CD4-positive, alpha-beta T cell treated with Interleukin-17A for 4 hours (primary cell): Measurements from ENCODE around the gene EFNA4.
A peak's percentile ranks its signal among the peaks of the same experiment; 100 is the strongest.

Experiments used
- DNase-seq: peaks from one replicate; pipeline ENCODE4 v3.0.0-alpha.2; 2020; ENCODE audit warnings: mixed read lengths

The EFNA4 gene

GRCh38 chr1:155075535-155075934 is 12.0 kb downstream of the EFNA4 start:
- DNase-seq = no peak

GRCh38 chr1:155076371-155076770 is 12.8 kb downstream of the EFNA4 start:
- no peak for DNase-seq

- no peak for DNase-seq
Measured at GRCh38 chr1:155077346-155077745, 13.8 kb downstream of the EFNA4 start.

DNA sequence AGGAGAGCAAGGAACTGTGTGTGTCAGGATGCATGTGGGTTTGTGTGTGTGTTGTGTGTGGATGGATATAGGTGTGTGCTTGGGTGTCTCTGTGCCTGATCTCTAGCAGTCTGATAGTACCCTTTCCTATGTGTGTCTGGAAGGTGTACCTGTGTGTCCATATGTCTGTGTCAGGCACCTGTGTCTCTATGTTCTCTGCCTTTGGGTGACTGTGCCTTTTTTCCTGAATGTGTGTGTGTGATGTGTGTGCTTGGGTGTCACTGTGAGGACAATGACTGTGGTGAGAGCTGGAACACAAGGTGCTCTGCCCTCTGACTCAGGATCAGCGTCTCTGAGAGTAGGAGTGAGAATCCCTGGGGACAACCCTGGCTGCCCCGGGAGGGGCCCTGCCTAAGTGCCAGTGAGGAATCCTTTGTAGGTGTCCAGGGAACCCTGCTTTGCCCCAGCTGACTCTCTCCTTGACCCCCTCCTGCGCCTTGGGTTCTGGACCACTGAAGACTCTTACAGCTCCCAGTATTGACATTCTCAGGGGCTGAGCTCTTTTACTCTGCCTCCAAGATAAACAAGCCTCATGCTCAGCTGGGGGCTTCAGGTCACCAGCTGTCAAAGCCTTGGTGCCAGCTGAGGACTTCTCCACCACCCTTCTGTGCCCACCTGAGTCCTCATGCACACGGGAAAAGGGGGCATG is 14.4 kb downstream of the EFNA4 start:
- no peak for DNase-seq

DNA sequence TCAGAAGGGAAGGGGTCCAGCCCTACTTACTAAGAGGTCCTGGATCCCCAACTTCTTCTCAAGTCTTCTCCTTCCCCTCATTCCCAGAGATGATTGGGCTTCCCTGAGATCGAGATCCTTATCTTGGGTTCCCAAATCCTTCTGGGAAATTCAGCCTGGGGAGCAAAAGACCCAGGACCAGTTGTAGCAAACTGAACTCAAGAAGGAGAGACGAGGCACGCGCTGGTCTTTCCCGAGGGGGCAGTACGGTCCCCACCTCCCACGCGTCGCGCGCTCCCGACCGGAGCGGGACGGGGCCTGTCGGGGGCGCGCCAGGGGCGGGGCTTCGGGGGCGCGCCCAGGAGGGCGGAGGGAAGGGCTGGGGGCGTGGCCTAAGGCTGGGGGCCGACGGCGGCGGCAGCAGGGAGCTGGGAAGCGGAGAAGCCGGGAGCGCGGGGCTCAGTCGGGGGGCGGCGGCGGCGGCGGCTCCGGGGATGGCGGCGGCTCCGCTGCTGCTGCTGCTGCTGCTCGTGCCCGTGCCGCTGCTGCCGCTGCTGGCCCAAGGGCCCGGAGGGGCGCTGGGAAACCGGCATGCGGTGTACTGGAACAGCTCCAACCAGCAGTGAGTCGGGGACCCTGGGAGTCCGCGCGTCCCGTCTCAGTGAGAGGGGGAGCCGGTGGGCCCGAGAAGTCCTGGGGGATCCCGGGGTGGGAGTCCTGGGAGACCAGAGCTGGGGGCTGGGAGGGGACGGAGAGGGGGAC is 15.1 kb downstream of the EFNA4 start, which contains the start of gene EFNA3:
Gene EFNA3 (plus strand): TSS at position 369 of the 741 bp plus-strand sequence. CDS start 105 bp downstream, at position 474.
- peak; percentile 79 for DNase-seq

GRCh38 chr1:155079210-155079486 is 15.6 kb downstream of the EFNA4 start:
- DNase-seq = no peak

DNA sequence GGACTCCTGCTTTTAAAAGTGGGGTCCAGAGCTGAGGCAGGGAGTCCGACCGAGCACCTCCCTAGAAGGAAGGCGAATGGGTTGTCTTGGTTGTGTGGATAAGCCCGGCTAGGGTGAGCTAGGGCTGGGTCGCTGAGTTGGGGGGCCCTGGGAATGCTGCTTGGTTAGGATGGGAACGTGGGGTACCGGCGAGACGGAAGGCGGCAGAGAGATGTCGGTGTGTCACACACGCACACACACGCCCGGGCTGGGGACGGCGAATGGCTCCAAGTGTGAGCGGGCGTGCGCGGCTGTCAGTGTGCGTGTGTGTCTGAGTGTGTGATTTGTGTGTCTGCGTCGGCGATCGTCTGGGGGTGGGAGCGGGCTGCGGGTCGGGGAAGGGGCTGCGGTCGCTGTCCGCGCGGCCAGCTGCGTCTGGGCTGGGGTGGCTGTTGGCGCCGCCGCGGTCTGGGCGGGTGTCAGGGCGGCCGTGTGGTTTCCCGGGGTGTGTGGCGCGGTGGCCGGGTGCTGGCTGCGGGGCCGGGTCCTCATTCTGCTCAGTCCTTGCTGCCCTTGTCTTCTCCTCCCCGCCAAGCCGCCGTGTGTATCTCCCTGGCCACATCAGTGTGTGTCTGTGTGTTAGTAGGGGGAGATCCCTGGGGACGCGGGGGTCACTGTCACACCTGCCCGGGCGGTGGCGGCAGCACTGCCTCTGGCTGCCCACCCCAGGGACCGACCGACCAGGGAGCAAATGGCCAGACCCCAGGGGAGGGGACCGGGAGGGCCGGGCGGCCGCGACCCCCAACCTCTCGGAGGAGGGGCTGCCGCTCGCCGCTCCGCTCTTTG is 16.2 kb downstream of the EFNA4 start:
- DNase-seq = peak; percentile 57

- DNase-seq = peak; percentile 61
Measured at GRCh38 chr1:155080312-155081228, 17.0 kb downstream of the EFNA4 start.

GRCh38 chr1:155081472-155082300 is 18.1 kb downstream of the EFNA4 start:
- peak; percentile 57 for DNase-seq

DNA sequence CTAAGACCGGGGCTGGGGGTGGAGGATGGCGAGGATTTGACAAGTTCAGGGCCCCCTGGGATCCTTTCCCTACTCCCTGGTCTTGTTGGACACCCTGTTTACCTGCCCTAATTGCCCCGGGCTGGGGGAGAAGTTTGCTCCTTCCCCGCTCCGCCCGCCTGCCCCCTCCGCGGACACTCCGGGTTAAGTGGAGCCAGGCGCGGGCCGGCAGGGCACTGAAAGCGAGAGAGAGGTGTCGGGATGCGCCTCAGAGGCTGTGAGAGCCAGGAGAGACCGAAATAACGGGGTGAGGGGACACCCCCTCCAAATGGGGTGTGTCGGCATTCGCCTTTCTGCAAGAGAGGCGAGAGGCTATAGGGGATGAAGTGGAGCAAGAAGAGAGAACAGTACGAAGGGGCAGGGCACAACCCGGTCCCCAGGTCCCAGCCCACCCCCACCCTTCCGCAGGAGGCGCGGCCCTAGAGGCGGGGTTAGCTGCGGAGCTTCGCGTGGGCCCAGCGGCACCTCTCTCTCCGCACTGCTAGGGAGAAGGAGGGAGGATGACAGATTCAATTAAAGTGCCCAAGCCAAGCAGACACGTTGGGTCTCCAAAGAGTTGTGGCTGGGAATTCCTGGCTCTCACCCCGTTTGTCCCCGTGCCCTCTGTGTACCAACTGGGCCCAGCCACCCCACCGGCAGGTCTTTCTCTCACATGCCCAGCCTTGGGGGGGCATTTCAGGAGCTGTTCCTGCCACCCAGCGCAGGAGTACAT is 18.9 kb downstream of the EFNA4 start:
- peak; percentile 56 for DNase-seq

GRCh38 chr1:155083052-155083541 is 19.6 kb downstream of the EFNA4 start:
- DNase-seq = no peak

DNA sequence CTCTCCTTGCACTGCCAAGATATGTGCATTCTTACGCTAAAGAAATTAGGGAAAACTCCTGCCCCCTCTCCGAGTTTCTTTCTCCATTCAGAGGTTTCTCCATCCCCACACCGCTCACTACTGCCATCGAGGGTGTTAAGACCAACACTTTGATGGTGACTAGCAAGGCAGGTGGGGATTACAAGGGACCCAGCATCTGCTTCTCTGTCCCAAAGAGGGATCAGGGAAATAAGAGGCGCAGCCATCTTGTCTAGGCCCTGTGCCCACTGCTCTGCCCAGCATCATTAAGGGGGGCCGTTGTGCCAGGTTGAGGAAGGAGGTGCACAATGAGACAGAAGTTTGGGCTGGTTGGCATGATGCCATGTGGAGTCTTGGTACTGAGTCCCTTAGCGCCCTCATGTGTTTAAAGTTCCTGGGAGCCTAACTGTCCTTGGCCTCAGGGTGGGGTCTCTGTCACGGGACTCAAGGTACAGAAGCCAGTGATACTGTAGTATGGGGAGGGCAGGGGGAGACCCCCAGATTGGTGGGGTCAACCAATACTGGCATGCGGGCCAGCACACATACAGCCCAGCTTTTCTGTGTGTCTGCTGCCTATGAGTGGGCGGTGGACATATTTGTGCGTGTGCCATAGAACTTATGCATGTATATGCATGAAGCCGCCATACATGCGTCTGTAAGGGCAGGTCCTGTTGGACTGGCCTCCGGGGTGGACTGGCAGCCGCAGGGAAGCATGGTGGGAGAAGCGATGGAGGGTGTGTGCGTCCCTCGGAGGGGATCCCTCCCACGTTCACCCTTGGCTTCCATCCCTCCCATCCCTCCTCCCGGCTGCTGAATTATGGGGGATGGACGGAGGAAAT is 20.6 kb downstream of the EFNA4 start:
- peak; percentile 51 for DNase-seq

DNA sequence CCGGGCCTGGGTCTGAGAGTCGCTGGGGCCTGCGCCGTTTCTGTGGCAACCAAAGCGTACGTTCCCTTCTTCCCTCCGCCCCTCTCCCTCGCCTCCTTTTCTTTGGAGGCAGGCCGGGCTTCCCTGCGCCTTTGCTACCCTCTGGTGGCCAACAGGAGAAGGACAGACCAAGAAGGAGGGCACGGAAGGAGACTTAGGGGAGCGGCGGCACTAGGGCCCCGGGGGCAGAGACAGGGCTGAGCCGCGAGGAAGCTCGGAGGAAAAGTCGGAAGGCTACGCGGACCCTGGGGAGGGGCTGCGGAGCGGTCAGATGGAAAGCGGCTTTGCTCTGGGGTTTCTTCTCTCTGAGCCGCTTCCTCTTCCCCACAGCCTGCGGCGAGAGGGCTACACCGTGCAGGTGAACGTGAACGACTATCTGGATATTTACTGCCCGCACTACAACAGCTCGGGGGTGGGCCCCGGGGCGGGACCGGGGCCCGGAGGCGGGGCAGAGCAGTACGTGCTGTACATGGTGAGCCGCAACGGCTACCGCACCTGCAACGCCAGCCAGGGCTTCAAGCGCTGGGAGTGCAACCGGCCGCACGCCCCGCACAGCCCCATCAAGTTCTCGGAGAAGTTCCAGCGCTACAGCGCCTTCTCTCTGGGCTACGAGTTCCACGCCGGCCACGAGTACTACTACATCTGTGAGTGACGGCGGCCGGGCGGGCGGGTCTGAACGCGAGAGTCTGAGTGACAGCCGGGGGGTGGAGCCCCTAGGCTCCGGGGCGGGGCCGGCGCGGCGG is 21.4 kb downstream of the EFNA4 start:
- peak; percentile 95 for DNase-seq

DNA sequence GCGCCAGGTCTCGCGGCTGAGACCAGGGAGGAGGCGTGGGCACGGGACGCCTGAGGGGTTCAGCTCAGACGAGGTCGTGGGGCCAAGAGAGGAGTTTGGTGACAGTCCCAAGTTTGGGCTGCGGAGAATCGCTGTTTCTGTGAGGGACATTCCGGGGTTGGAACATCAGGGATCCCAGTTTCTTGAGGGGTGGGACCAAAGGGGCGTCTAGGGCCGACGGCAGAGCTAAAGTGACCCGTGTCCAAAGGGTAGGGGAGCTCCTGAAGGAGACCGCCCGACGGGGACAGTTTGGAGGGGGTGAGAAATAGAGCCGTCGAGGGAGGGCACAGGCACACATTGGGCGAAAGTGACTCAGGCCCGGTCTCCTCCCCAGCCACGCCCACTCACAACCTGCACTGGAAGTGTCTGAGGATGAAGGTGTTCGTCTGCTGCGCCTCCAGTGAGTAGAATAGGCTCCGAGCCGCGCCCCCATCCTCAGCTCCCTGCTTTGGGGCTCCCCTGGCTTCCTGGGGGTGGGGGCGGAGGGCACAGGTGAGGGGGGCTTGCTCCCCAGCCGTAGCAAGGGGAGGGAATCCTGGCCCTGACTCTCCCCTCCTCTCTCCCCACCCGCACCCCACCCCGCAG is 22.1 kb downstream of the EFNA4 start:
- peak; percentile 88 for DNase-seq

- DNase-seq = peak; percentile 84
Measured at GRCh38 chr1:155086128-155086741, 22.7 kb downstream of the EFNA4 start.

DNA sequence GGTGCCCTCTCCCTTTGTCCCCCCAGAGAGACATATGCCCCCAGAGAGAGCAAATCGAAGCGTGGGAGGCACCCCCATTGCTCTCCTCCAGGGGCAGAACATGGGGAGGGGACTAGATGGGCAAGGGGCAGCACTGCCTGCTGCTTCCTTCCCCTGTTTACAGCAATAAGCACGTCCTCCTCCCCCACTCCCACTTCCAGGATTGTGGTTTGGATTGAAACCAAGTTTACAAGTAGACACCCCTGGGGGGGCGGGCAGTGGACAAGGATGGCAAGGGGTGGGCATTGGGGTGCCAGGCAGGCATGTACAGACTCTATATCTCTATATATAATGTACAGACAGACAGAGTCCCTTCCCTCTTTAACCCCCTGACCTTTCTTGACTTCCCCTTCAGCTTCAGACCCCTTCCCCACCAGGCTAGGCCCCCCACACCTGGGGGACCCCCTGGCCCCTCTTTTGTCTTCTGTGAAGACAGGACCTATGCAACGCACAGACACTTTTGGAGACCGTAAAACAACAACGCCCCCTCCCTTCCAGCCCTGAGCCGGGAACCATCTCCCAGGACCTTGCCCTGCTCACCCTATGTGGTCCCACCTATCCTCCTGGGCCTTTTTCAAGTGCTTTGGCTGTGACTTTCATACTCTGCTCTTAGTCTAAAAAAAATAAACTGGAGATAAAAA is 23.5 kb downstream of the EFNA4 start:
- no peak for DNase-seq
